Endothelial cell of umbilical vein (primary cell): ENCODE data around the gene MROH2A. TPM values are rescaled to one million over a fixed set of nuclear protein-coding genes. Genes with fewer than 3 reads are reported as not detected.

Source experiments
- BruUV-seq: library from RNA; stranded (reverse); fragments of 400-500 nt; replicated peaks from 2 replicates; lab custom pipeline; 2021; lab: Mats Ljungman, UMichigan
- CTCF ChIA-PET: fragments of 300-600, 350-600 bp; sonication (Branson Sonifier 250); formaldehyde crosslinking; loops from one replicate; lab custom pipeline; 2021; ENCODE audit warnings: antibody characterized with exemption, inconsistent platforms; lab: Charles Lee
- POLR2A ChIA-PET: fragments of 300-600, 350-600 bp; sonication (Branson Sonifier 250); formaldehyde crosslinking; loops from one replicate; lab custom pipeline; 2021; ENCODE audit warnings: antibody characterized with exemption, inconsistent platforms; lab: Charles Lee
- DNase-seq: peaks from one replicate; pipeline ENCODE4 v3.0.0-alpha.2; 2011; ENCODE audit warnings: low read depth, low spot score
- FAIRE-seq: peaks from 2 replicates; lab custom pipeline; 2011; peaks lifted over from hg19 to GRCh38; lab: Jason Lieb, UNC
- H2AFZ ChIP-seq: 2 replicates; pipeline ENCODE4 v1.6.0; 2012; ENCODE audit warnings: low read depth, low read length, control low read depth, inconsistent platforms
- H3K27ac ChIP-seq: 2 replicates; pipeline ENCODE4 v1.5.1; 2011; ENCODE audit warnings: low read depth, mild to moderate bottlenecking, control low read depth, low read length, moderate library complexity; ENCODE audit not compliant: insufficient read depth
- H3K27me3 ChIP-seq, 2 experiments: 2 replicates each; pipeline versions ENCODE4 v1.6.0 to v1.6.1; 2011; ENCODE audit warnings: low read length in 2 of 2, mixed read lengths in 1 of 2; ENCODE audit not compliant: control insufficient read depth in 2 of 2, insufficient read depth in 2 of 2
- H3K36me3 ChIP-seq, 2 experiments: 2 replicates in 1 of 2; 3 replicates in 1 of 2; pipeline ENCODE4 v1.5.1; 2011; ENCODE audit warnings: low read length in 2 of 2, mild to moderate bottlenecking in 1 of 2, moderate library complexity in 1 of 2; ENCODE audit not compliant: control insufficient read depth in 2 of 2, insufficient read depth in 2 of 2; ENCODE audit errors: extremely low read depth in 1 of 2
- H3K4me1 ChIP-seq: 3 replicates; pipeline ENCODE4 v1.5.1; 2011; ENCODE audit warnings: mild to moderate bottlenecking, low read length; ENCODE audit not compliant: control insufficient read depth, insufficient read depth; ENCODE audit errors: extremely low read depth
- H3K4me2 ChIP-seq: 2 replicates; pipeline ENCODE4 v1.6.1; 2011; ENCODE audit warnings: low read length, control low read depth, mixed read lengths; ENCODE audit not compliant: insufficient read depth
- H3K4me3 ChIP-seq, 3 experiments: fragments of 200-600 bp in 1 of 3; sonication (generic), shearing (Covaris generic) in 1 of 3; replicated peaks in 1 of 3; 2 replicates each; pipeline ENCODE4 v1.5.1; 2011 to 2016; ENCODE audit warnings: control low read depth in 3 of 3, low read length in 3 of 3, mild to moderate bottlenecking in 2 of 3, inconsistent platforms in 1 of 3, low read depth in 1 of 3, moderate library complexity in 1 of 3; ENCODE audit not compliant: insufficient read depth in 1 of 3
- H3K79me2 ChIP-seq: 2 replicates; pipeline ENCODE4 v1.6.0; 2012; ENCODE audit warnings: low read length, inconsistent platforms; ENCODE audit not compliant: control insufficient read depth, insufficient read depth
- H3K9ac ChIP-seq: replicated peaks from 2 replicates; pipeline ENCODE3; 2011; ENCODE audit warnings: low read length, control low read depth; ENCODE audit not compliant: insufficient read depth; ENCODE audit errors: extremely low read depth
- H3K9me1 ChIP-seq: replicated peaks from 3 replicates; pipeline ENCODE4 v1.6.0; 2011; ENCODE audit warnings: mild to moderate bottlenecking, low read length; ENCODE audit not compliant: control insufficient read depth, insufficient read depth; ENCODE audit errors: extremely low read depth
- H3K9me3 ChIP-seq: replicated peaks from 2 replicates; pipeline ENCODE4 v1.5.1; 2012; ENCODE audit warnings: low read length, inconsistent platforms; ENCODE audit not compliant: control insufficient read depth, insufficient read depth
- H4K20me1 ChIP-seq: replicated peaks from 2 replicates; pipeline ENCODE3; 2011; ENCODE audit warnings: mild to moderate bottlenecking, low read length; ENCODE audit not compliant: control insufficient read depth, insufficient read depth; ENCODE audit errors: extremely low read depth
- EZH2 ChIP-seq: IDR thresholded peaks from 2 replicates; pipeline ENCODE4 v1.6.1; 2012; ENCODE audit warnings: borderline replicate concordance, low read depth, mild to moderate bottlenecking, moderate library complexity, low read length, inconsistent platforms; ENCODE audit not compliant: severe bottlenecking
- FOS ChIP-seq: IDR thresholded peaks from 2 replicates; pipeline ENCODE4 v1.6.1; 2011; ENCODE audit warnings: mild to moderate bottlenecking, low read length, moderate library complexity, borderline replicate concordance; ENCODE audit not compliant: insufficient read depth
- GATA2 ChIP-seq: IDR thresholded peaks from 2 replicates; pipeline ENCODE4 v1.7.0; 2011; ENCODE audit warnings: low read depth, mild to moderate bottlenecking, moderate library complexity, mixed read lengths, low read length; ENCODE audit not compliant: insufficient read length, insufficient read depth
- JUN ChIP-seq: IDR thresholded peaks from 2 replicates; pipeline ENCODE4 v1.6.1; 2011; ENCODE audit warnings: borderline replicate concordance, low read depth; ENCODE audit not compliant: insufficient read length, insufficient read depth
- MYC ChIP-seq: IDR thresholded peaks from one replicate; pipeline ENCODE4 v1.6.1; 2011; ENCODE audit warnings: mild to moderate bottlenecking, low read depth, low read length
- POLR2A ChIP-seq: IDR thresholded peaks from 2 replicates; pipeline ENCODE4 v1.6.1; 2012; ENCODE audit warnings: low read depth, mild to moderate bottlenecking, control low read depth, low read length
- POLR2AphosphoS5 ChIP-seq: IDR thresholded peaks from 2 replicates; pipeline ENCODE4 v1.6.1; 2012; ENCODE audit warnings: low read depth, mild to moderate bottlenecking, control low read depth, low read length, moderate library complexity; ENCODE audit not compliant: insufficient read depth
- dilution Hi-C: fragments of 300-500 bp; cut with MboI; formaldehyde crosslinking; loops from one replicate; pipeline ENCODE4 v1.15.0; 2019; ENCODE audit warnings: low sequenced_read_pairs; ENCODE audit not compliant: extremely low pct_ligation_motif_present
- intact Hi-C: fragments of 100-400 bp; cut with micrococcal nuclease; formaldehyde crosslinking; loops from one replicate; pipeline ENCODE4 v1.10.0; 2022
- polyA plus RNA-seq, 4 experiments: library from polyadenylated mRNA; depleted of rRNA in 3 of 4; stranded (reverse) in 3 of 4; unstranded in 1 of 4; fragments of >200 nt; gene quantifications; 2 replicates each; pipeline versions ENCODE4 v1.2.1 to v1.2.3, GENCODE V29; 2011 to 2012; ENCODE audit warnings: missing spikeins in 1 of 4
- total RNA-seq: library from RNA; stranded (reverse); gene quantifications from 2 replicates; pipeline ENCODE4 v1.2.3, GENCODE V29; 2021
- TF ChIP-seq, protein P1 (sequence below): IDR thresholded peaks from 2 replicates; pipeline ENCODE4 v1.6.1; 2011; ENCODE audit not compliant: insufficient read depth, insufficient read length
- TF ChIP-seq, protein P2 (sequence below), 2 donors: IDR thresholded peaks; 1 replicate in 1 of 2; 2 replicates in 1 of 2; pipeline ENCODE4 v1.5.1; 2011; ENCODE audit warnings: low read length in 2 of 2, mild to moderate bottlenecking in 2 of 2, moderate library complexity in 2 of 2, control low read depth in 1 of 2, inconsistent platforms in 1 of 2, low read depth in 1 of 2; ENCODE audit not compliant: insufficient read depth in 1 of 2; ENCODE audit errors: extremely low read depth in 1 of 2

The MROH2A gene
- total and polyA plus RNA-seq, 2 donors (not counting 3 experiments of a cell fraction or from before 2014, with no cell fraction given), result not detected

DNA sequence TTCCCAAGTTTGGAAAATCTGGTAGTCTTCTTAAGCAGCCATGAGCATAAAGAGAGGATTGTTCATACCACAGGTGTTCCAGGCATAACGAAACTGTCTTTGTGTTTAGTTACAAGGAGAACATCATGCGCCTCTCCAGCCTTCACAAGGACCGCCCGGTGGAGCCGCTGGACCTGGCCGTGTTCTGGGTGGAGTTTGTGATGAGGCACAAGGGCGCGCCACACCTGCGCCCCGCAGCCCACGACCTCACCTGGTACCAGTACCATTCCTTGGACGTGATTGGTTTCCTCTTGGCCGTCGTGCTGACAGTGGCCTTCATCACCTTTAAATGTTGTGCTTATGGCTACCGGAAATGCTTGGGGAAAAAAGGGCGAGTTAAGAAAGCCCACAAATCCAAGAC lies 6.0 kb upstream of the MROH2A start:
- POLR2A ChIA-PET, result no interaction called here
- Histone ChIP-seq H3K27ac (no peak overlapping the region), H3K9me3 (no peaks in the 10 kb centered on the region), H3K4me2 (no peak overlapping the region), H2AFZ (no peak overlapping the region), H3K36me3 (no peaks in the 10 kb centered on the region), H3K27me3 (no peaks in the 10 kb centered on the region), H3K4me3 (no peak overlapping the region), H3K9ac (no peak overlapping the region), H4K20me1 (no peaks in the 10 kb centered on the region), H3K9me1 (no peaks in the 10 kb centered on the region), H3K79me2 (no peaks in the 10 kb centered on the region), H3K4me1 (no peaks in the 10 kb centered on the region)
- intact Hi-C loops, result loop anchor here (2.0 kb wide), 1 partner anchor 323 kb away; no protein-coding TSS in a partner anchor
- CTCF ChIA-PET, result no interaction called here
- TF ChIP-seq POLR2AphosphoS5 (no peak), GATA2 (no peak), POLR2A (no peak), MYC (no peak), EZH2 (no peak), JUN (no peak), FOS (no peak)
- TF ChIP-seq, protein P1, sequence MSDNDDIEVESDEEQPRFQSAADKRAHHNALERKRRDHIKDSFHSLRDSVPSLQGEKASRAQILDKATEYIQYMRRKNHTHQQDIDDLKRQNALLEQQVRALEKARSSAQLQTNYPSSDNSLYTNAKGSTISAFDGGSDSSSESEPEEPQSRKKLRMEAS, result no peak
- TF ChIP-seq, protein P2, sequence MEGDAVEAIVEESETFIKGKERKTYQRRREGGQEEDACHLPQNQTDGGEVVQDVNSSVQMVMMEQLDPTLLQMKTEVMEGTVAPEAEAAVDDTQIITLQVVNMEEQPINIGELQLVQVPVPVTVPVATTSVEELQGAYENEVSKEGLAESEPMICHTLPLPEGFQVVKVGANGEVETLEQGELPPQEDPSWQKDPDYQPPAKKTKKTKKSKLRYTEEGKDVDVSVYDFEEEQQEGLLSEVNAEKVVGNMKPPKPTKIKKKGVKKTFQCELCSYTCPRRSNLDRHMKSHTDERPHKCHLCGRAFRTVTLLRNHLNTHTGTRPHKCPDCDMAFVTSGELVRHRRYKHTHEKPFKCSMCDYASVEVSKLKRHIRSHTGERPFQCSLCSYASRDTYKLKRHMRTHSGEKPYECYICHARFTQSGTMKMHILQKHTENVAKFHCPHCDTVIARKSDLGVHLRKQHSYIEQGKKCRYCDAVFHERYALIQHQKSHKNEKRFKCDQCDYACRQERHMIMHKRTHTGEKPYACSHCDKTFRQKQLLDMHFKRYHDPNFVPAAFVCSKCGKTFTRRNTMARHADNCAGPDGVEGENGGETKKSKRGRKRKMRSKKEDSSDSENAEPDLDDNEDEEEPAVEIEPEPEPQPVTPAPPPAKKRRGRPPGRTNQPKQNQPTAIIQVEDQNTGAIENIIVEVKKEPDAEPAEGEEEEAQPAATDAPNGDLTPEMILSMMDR (IDR thresholded peaks at IDR 0.05; ENCODE audit: extremely low read depth in 1 of 2, insufficient read depth in 1 of 2, low read depth in 1 of 2, low read length in 2 of 2), result no peak
- BruUV-seq, result no TSS peak
- dilution Hi-C loops, result no loop called here
- DNase-seq (no peak), FAIRE-seq (no peak)
